ENCODE results near the gene MAP3K4. TPM values are rescaled to one million over a fixed set of nuclear protein-coding genes. Genes with fewer than 3 reads are reported as not detected.

The MAP3K4 gene
- total and polyA plus RNA-seq, 2 donors from 2014 or later = 13.0 to 52.8 TPM

GRCh38 chr6:160952633-160953281 lies 38.8 kb upstream of the MAP3K4 start:
- TF ChIP-seq CTCF (IDR thresholded peaks at IDR 0.05; ENCODE audit: borderline replicate concordance, extremely low read depth, insufficient read depth) = no peak
- no peak for DNase-seq
- Histone ChIP-seq H3K36me3 (ENCODE audit: control insufficient read depth in 2 of 3, insufficient read depth in 3 of 3, low read length in 3 of 3) (no peaks in the 10 kb centered on the region), H3K4me1 (ENCODE audit: control insufficient read depth in 2 of 3, insufficient read depth in 2 of 3, low read depth in 1 of 3, low read length in 3 of 3) (no peaks in the 10 kb centered on the region), H3K9me3 (ENCODE audit: control insufficient read depth in 2 of 3, insufficient read depth in 1 of 3, low read length in 3 of 3) (no peaks in the 10 kb centered on the region), H3K4me3 (ENCODE audit: low read length in 3 of 3) (no peak overlapping the region), H3K27me3 (ENCODE audit: control insufficient read depth, insufficient read depth, low read length) (no peaks in the 10 kb centered on the region), H3K27ac (ENCODE audit: low read depth in 2 of 2, low read length in 2 of 2) (no peak overlapping the region), H3K9ac (ENCODE audit: low read length in 3 of 3) (no peak overlapping the region)
- FAIRE-seq = no peak
- intact Hi-C loops (cut with DNase I) = no loop called here

- no peak overlapping the region for H3K27ac ChIP-seq (ENCODE audit: low read depth in 2 of 2, low read length in 2 of 2)
- intact Hi-C loops (cut with DNase I) = no loop called here
- FAIRE-seq (no peak), DNase-seq (no peak)
- H3K27me3 ChIP-seq (ENCODE audit: control insufficient read depth, insufficient read depth, low read length) = no peaks in the 10 kb centered on the region
- TF ChIP-seq CTCF (IDR thresholded peaks at IDR 0.05; ENCODE audit: borderline replicate concordance, extremely low read depth, insufficient read depth) = no peak
- no peak overlapping the region for H3K4me3 ChIP-seq (ENCODE audit: low read length in 3 of 3)
- H3K9ac ChIP-seq (ENCODE audit: low read length in 3 of 3) = no peak overlapping the region
- no peaks in the 10 kb centered on the region for H3K4me1 ChIP-seq (ENCODE audit: control insufficient read depth in 2 of 3, insufficient read depth in 2 of 3, low read depth in 1 of 3, low read length in 3 of 3)
- no peaks in the 10 kb centered on the region for H3K36me3 ChIP-seq (ENCODE audit: control insufficient read depth in 2 of 3, insufficient read depth in 3 of 3, low read length in 3 of 3)
- H3K9me3 ChIP-seq (ENCODE audit: control insufficient read depth in 2 of 3, insufficient read depth in 1 of 3, low read length in 3 of 3) = no peaks in the 10 kb centered on the region
These were observed 35.9 kb upstream of the MAP3K4 start for GRCh38 chr6:160955508-160956295.

GRCh38 chr6:160956300-160957035 lies 35.1 kb upstream of the MAP3K4 start:
- TF ChIP-seq CTCF (IDR thresholded peaks at IDR 0.05; ENCODE audit: borderline replicate concordance, extremely low read depth, insufficient read depth) = no peak
- no peak overlapping the region for H3K27ac ChIP-seq (ENCODE audit: low read depth in 2 of 2, low read length in 2 of 2)
- H3K9me3 ChIP-seq (ENCODE audit: control insufficient read depth in 2 of 3, insufficient read depth in 1 of 3, low read length in 3 of 3) = no peaks in the 10 kb centered on the region
- no peaks in the 10 kb centered on the region for H3K4me1 ChIP-seq (ENCODE audit: control insufficient read depth in 2 of 3, insufficient read depth in 2 of 3, low read depth in 1 of 3, low read length in 3 of 3)
- DNase-seq = no peak
- no peaks in the 10 kb centered on the region for H3K27me3 ChIP-seq (ENCODE audit: control insufficient read depth, insufficient read depth, low read length)
- intact Hi-C loops (cut with DNase I) = no loop called here
- H3K4me3 ChIP-seq (ENCODE audit: low read length in 3 of 3) = no peak overlapping the region
- H3K36me3 ChIP-seq (ENCODE audit: control insufficient read depth in 2 of 3, insufficient read depth in 3 of 3, low read length in 3 of 3) = no peaks in the 10 kb centered on the region
- no peak for FAIRE-seq
- no peak overlapping the region for H3K9ac ChIP-seq (ENCODE audit: low read length in 3 of 3)
